GM18951 (cell line): Measurements from ENCODE around the gene MLN.

ENCODE experiments used
- POLR2A ChIP-seq: IDR thresholded peaks from 4 replicates; pipeline ENCODE4 v1.6.1; 2011; ENCODE audit warnings: mild to moderate bottlenecking; ENCODE audit not compliant: insufficient read length, insufficient read depth; ENCODE audit errors: extremely low read depth
- in situ Hi-C: fragments of 300-500 bp; cut with MboI; formaldehyde crosslinking; loops from one replicate; pipeline ENCODE4 v1.12.0; 2022; ENCODE audit warnings: low sequenced_read_pairs, mixed read lengths, inconsistent platforms; ENCODE audit not compliant: unreplicated experiment

Gene MLN, protein sequence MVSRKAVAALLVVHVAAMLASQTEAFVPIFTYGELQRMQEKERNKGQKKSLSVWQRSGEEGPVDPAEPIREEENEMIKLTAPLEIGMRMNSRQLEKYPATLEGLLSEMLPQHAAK

DNA sequence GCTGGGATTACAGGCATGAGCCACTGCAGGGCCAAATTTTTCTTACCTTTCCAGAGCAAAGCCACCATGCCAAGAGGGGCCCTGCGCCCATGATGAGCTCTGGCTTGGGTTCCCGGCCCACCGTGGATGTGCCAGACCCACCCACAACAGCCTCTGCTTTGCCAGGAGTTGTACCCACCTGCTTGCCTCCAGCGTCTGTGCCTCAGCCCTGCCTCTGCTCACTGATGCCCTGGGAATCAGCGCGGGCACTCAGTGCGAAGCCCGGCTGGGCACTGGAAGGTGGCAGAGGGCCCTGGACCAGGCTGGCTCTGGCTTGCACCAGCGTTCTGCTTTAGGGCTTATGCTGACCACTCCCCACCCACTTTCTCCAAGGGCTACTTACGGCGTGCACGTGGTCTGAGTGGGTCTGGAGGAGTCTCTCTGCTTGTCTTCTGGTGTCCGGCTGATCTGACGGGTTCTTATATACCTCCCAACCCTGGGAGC, at the start of gene MLN:
MLN (minus strand) TSS at position 433 of the 483 bp plus-strand sequence. CDS start 2,840 bp downstream, outside the sequence.
- in situ Hi-C loops: no loop called here
- no peak for TF ChIP-seq POLR2A

DNA sequence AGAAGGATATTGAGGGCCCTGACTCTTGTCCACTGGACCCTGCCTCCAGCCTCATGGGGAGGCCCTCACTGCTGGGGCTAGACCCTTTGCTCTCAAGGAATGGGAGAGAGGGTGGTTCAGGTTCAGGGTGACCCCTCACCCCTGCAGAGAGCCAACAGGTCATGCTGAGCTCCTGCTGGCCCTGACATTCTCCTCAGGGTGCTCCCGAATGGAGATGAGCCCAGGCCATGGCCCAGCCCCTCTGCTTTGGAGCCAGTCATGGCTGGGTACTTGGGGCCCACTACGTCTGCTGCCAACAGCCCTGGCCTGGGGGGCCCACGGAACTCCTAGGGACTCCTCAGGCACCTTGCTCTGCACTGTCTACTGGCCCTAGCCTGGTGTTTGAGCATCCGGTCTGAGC, 49.2 kb upstream of the MLN start:
- no peak for TF ChIP-seq POLR2A
- in situ Hi-C loops: no loop called here

DNA sequence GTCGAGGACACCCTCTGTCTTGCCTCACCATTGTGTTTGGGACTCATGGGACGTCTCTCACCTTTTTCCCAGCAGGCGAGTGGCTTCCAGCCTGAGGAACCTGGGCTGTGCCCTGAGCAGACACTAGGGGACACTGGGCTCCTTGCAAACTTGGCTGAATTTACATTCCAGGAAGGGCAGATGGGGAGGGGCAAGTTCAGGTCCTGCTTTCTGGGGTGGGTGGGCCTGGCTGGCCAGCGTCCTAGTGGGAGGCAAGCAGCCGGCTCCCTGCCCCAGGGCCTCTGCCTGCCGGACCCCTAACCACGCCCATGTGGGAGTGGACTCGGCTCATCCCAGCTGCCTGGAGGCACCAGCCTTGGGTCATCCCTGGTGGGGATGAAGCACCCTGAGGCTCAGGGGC, 48.2 kb upstream of the MLN start:
- in situ Hi-C loops: no loop called here
- TF ChIP-seq POLR2A: no peak

DNA sequence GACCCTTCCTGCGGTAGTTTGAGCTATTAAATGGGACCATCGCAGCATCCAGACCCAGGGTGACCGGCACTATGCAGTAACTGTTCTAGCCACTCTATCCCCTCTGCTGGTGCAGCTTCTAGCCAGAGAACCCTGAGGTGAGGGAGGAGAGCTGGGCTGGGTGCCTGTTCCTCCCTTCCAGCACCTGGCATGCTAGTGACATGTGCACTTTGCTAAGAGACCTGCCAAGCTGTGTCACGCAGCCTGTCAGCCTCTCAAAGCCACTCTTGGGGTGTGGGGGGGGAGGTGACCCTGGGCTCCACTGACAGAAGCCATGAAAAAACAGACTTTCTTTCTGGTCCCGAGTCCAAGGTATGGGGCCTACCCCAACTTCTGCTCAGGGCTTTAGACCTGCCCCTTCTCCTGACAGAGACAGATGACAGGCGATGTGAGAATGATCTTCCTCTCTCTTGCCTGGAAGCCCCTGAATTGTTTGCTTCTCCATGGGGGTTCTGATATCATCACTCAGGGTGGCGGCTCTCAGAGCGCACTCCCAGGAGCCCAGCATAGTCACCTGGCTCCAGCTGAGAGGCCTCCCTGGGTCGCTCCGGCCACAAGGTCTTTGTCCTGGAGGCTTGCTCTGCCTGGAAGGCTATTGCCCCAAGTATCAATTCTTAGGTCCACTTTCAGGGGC, 47.2 kb upstream of the MLN start:
- in situ Hi-C loops: no loop called here
- no peak for TF ChIP-seq POLR2A

DNA sequence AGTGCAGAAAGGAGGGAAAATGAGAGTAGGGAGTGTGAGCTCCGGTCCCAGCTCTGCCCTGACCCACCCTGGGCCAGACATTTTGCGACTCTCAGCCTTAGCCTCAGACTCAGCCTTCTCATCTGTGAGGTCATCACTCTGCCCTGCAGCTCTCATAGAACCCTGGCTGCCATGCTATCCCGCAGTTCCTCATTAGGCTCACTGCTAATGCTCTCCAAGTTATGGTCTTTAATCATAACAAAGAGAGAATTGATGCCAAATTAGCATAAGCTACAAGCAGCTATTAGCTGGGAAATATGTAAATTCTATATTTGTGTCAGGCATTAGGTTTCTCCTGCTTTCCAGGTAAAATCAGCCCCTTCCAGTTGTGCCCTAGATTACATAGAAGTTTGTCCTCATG, 46.5 kb upstream of the MLN start:
- TF ChIP-seq POLR2A: no peak
- in situ Hi-C loops: no loop called here

DNA sequence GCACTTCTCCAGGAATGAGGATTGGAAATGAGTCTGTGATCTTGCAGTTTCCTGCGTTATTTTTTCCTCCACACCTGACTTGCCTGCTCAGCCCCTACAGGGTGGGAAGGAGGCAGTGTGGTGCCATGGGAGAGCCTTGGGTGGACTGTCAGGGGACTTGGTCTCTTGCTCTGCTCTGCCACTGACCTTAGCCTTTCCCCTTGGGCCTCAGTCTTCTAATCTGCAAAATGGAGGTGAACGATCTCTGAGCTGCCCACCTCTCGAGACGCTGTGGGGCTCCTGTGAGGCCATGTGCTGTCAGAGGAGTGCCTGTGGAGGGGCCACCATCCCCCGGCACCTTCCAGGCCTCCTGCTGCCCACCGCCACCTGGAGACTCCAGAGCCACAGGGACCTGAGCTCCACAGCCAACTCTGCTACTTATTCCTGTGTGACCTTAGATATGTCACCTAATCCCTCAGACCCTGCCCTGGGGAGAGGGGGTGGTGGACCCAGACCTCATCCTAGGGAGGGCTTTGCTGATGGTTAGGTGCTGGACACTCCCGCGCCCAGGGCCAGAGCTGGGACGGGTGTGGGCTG, 45.8 kb upstream of the MLN start:
- no peak for TF ChIP-seq POLR2A
- in situ Hi-C loops: no loop called here

DNA sequence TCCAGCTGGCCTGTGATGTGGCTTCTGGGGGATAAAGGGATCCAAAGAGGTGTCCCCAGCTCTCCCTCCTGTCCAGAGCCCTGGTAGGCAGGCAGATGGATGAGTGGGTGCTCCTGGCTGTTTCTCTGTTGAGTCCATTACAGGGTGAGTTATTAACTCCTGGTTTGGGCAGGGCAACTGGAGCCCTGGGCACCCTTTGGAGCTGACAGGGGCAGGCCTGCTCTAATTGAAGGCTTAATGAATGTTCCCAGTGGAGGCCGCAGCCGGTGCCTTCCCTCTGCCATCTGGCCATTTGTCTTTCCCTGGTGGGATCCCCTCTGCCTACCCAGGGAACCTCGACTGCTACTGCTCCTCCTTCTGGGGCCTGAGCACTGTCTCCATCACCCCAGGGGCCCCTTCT, 44.7 kb upstream of the MLN start:
- in situ Hi-C loops: no loop called here
- no peak for TF ChIP-seq POLR2A

DNA sequence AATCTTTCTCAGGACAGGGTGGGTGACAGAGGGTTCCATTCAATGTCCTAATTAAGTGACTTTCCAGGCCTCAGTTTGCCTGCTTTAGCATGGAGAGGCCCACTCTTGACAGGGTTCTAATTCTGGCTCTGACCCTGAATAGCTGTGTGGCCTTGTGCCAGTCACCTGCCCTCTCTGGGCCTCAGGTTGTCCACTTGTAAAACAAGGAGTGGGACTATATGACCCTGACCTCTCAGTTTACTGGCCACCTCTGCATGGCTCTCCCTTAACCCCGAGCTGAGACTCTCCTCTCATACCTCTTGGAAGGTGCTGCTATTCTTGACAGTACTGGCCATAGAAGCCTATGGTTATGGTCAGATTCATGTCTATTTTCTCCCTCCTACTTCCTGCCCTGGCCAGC, 44.1 kb upstream of the MLN start:
- TF ChIP-seq POLR2A: no peak
- in situ Hi-C loops: no loop called here

DNA sequence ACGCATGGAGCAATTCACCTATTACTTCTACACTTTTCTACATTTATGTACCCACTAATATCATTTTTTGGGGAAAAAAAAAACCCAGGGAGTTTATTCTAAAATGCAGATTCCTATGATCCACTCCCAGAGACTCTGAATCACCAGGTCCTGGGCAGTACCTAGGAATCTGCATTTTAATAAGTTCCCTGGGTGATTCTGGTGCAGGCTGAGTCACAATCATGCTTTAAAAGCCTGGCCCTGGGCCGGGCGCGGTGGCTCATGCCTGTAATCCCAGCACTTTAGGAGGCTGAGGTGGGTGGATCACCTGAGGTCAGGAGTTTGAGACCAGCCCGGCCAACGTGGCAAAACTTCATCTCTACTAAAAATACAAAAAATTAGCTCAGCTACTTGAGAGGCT, 43.3 kb upstream of the MLN start:
- TF ChIP-seq POLR2A: no peak
- in situ Hi-C loops: no loop called here

DNA sequence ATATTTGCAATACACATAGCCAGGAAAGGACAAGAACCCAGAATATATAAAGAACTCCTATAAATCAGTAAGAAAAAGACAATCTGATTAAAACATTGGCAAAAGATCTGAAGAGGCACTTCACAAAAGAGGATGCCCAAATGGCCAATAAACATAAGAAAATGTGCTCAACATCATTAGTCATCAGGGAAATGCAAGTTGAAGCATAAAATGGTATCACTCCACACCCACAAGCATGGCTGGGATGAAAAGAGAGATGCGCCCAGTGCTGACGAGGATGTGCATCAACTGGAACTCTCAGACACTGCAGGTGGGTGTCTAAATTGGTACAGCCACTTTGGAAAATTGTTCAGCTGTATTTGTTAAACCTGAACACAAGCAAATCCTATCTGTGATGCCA, 42.4 kb upstream of the MLN start:
- no peak for TF ChIP-seq POLR2A
- in situ Hi-C loops: no loop called here

DNA sequence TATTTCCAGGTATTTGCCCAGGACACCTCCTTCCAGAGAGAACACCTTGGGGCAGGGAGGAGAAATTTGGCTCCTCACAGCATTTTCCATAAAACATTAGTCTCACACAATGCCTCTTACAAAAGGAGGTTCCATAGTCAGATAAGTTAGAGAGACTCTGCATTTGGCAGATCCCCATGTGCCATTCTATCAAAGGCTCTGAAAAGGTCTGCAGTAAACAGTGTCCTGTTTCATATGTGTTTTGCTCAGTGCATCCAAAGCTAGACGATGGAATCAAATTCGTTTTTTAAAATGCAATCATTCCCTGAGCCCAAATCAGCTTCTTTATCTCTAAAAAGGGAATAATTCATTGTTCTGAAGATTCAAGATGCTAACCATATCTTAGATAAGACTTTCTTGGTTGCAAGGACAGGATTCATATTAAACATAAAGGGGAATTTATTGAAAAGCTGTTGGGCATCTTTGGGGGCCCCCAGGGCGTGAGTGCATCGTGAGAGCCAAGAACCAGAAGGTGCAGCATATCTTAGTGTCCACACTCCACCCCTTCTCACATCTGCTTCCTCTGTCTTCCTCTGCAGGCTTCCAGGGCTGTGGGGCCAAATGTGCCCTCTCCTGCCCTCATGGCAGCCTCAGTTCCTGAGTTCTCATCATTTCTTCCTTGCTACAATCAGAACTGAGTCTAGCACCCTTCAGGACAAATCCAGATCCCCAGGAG, 41.4 kb upstream of the MLN start:
- no peak for TF ChIP-seq POLR2A

DNA sequence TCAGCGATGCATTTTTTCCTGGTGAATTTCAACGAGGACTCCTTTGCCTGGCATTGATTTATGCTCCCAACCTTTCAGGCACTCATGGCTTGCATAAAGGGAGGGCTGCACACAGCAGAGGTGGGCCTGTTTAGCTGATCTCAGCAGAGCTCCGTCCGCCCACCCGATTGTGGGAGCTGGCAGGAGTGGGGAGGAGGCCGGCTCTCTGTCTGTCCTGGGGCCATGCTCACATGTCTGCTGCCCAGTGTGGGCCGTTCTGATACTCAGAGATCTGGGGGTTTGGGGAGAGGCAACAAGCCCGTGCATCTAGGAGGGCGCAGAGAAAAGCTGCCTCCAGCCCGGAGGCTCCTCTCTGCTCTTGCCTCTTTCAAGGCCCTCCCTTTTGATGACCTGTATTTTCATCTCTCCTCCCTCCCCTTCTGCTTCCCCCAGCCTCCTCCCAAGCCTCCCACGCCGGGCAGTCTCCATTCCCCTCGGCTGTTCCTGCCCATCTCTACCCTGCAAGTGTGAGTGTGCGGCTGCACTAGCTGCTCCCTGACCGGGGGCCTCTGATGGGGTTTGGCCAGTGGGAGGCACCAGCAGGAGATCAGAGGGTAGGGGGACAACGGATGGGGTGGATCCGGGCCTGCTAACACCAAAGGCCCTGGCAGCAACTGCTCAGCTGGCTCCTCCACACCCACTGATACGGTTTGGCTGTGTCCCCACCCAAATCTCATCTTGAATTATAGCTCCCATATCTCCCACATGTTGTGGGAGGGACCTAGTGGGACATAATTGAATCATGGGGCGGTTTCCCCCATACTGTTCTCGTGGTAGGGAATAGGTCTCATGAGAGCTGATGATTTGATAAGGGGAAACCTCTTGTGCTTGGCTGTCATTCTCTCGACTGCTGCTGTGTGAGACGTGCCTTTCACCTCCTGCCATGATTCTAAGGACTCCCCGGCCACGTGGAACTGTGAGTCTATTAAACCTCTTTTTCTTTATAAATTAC, 39.6 kb upstream of the MLN start:
- no peak for TF ChIP-seq POLR2A
- in situ Hi-C loops: no loop called here

More for the DNA sequence above, 41.4 kb upstream of the MLN start:
- in situ Hi-C loops: no loop called here
